GM21619 (cell line): ENCODE data around the gene SNCB.

Experiments
- ATAC-seq: cut with Tn5 transposase; IDR thresholded peaks from one replicate; pipeline ENCODE4 v1.9.1; 2021; ENCODE audit not compliant: unreplicated experiment

SNCB gene

GRCh38 chr5:176578391-176578808 is 51.9 kb downstream of the SNCB start:
- no peak for ATAC-seq

- ATAC-seq = no peak
Observed at GRCh38 chr5:176577312-176578176, 52.8 kb downstream of the SNCB start.

GRCh38 chr5:176575488-176576422 is 54.6 kb downstream of the SNCB start:
- no peak for ATAC-seq

- ATAC-seq = no peak
Observed at GRCh38 chr5:176575066-176575465, 55.3 kb downstream of the SNCB start.

- peak; percentile 14 for ATAC-seq
Observed at GRCh38 chr5:176574297-176574591, 56.1 kb downstream of the SNCB start.

- peak; percentile 70 for ATAC-seq
Observed at GRCh38 chr5:176573564-176574296, 56.6 kb downstream of the SNCB start.
